Neural progenitor cell (in vitro differentiated cells): ENCODE measurements around the gene MAOB. TPM values are rescaled to one million over a fixed set of nuclear protein-coding genes. Genes with fewer than 3 reads are reported as not detected.

Experiments
- DNase-seq: peaks from one replicate; pipeline ENCODE4 v3.0.0-alpha.2; 2016; ENCODE audit warnings: low spot score
- H2AFZ ChIP-seq: fragments of 200-600 bp; sonication (generic); replicated peaks from 2 replicates; pipeline ENCODE4 v1.6.1; 2016; ENCODE audit warnings: antibody characterized with exemption
- H3F3A ChIP-seq: fragments of 200-600 bp; sonication (generic); 2 replicates; pipeline ENCODE4 v1.6.1; 2016; ENCODE audit warnings: antibody characterized with exemption, low read depth
- H3K27ac ChIP-seq: fragments of 200-600 bp; sonication (generic); 2 replicates; pipeline ENCODE4 v1.5.1; 2016; ENCODE audit warnings: mild to moderate bottlenecking
- H3K27me3 ChIP-seq: fragments of 200-600 bp; sonication (generic); 2 replicates; pipeline ENCODE4 v1.6.1; 2016; ENCODE audit warnings: mild to moderate bottlenecking, moderate library complexity
- H3K36me3 ChIP-seq: fragments of 200-600 bp; sonication (generic); 2 replicates; pipeline ENCODE4 v1.5.1; 2016
- H3K4me1 ChIP-seq: fragments of 200-600 bp; sonication (generic); 2 replicates; pipeline ENCODE4 v1.6.1; 2016; ENCODE audit warnings: mixed run types
- H3K4me2 ChIP-seq: fragments of 200-600 bp; sonication (generic); 2 replicates; pipeline ENCODE4 v1.6.1; 2016
- H3K4me3 ChIP-seq: fragments of 200-600 bp; sonication (generic); 2 replicates; pipeline ENCODE4 v1.5.1; 2016
- H3K79me2 ChIP-seq: fragments of 200-600 bp; sonication (generic); 2 replicates; pipeline ENCODE4 v1.6.1; 2016; ENCODE audit warnings: low read depth
- H3K9ac ChIP-seq: fragments of 200-600 bp; sonication (generic); 2 replicates; pipeline ENCODE4 v1.6.1; 2016
- H3K9me3 ChIP-seq: fragments of 200-600 bp; sonication (generic); 2 replicates; pipeline ENCODE4 v1.5.1; 2016; ENCODE audit warnings: low read depth
- H4K20me1 ChIP-seq: fragments of 200-600 bp; sonication (generic); 2 replicates; pipeline ENCODE4 v1.6.1; 2016; ENCODE audit warnings: low read depth
- H3K27ac Mint-ChIP-seq: 3 replicates; pipeline ENCODE4 v1.8.0; 2021; ENCODE audit warnings: mixed read lengths
- H3K27me3 Mint-ChIP-seq: 2 replicates; pipeline ENCODE4 v1.8.0; 2022; ENCODE audit warnings: low read depth, mild to moderate bottlenecking, inconsistent platforms, moderate library complexity, mixed read lengths; ENCODE audit not compliant: insufficient read depth
- H3K36me3 Mint-ChIP-seq: 3 replicates; pipeline ENCODE4 v1.8.0; 2021; ENCODE audit warnings: mixed read lengths
- H3K4me1 Mint-ChIP-seq: 3 replicates; pipeline ENCODE4 v1.8.0; 2021; ENCODE audit warnings: mixed read lengths
- H3K4me3 Mint-ChIP-seq: 3 replicates; pipeline ENCODE4 v1.8.0; 2021; ENCODE audit warnings: mild to moderate bottlenecking, moderate library complexity, mixed read lengths
- H3K9me3 Mint-ChIP-seq: 3 replicates; pipeline ENCODE4 v1.8.0; 2020; ENCODE audit warnings: mixed read lengths
- CTCF ChIP-seq: fragments of 200-600 bp; sonication (generic); IDR thresholded peaks from 2 replicates; pipeline ENCODE4 v1.5.1; 2017; ENCODE audit warnings: antibody characterized with exemption, mild to moderate bottlenecking
- EZH2 ChIP-seq: fragments of 200-600 bp; sonication (generic); IDR thresholded peaks from 2 replicates; pipeline ENCODE4 v1.6.1; 2017; ENCODE audit warnings: antibody characterized with exemption, mild to moderate bottlenecking, moderate library complexity
- EZH2phosphoT487 ChIP-seq: fragments of 200-600 bp; sonication (generic); IDR thresholded peaks from 2 replicates; pipeline ENCODE4 v1.6.1; 2017; ENCODE audit warnings: antibody characterized with exemption
- total RNA-seq: library from RNA; depleted of rRNA; stranded (reverse); fragments of >200 nt; gene quantifications from 2 replicates; pipeline ENCODE4 v1.2.3, GENCODE V29; 2015; ENCODE audit warnings: low replicate concordance

The MAOB gene
- total RNA-seq, 1 donor from 2014 or later = 1.5 TPM

GRCh38 chrX:43743100-43743822 is 139.0 kb downstream of the MAOB start:
- Mint-ChIP-seq H3K27ac (peak overlapping the region; percentile 42), H3K4me3 (no peak overlapping the region), H3K36me3 (no peaks in the 10 kb centered on the region), H3K4me1 (no peaks in the 10 kb centered on the region), H3K9me3 (peaks cover 6% of the 10 kb centered on the region), H3K27me3 (peaks cover 2% of the 10 kb centered on the region)
- no peak for TF ChIP-seq EZH2
- TF ChIP-seq CTCF = no peak
- no peak for TF ChIP-seq EZH2phosphoT487
- H3K4me2 ChIP-seq = no peak overlapping the region
- H3K9me3 ChIP-seq = no peaks in the 10 kb centered on the region
- no peak for DNase-seq
- H3K36me3 ChIP-seq = no peaks in the 10 kb centered on the region
- H3K79me2 ChIP-seq = no peaks in the 10 kb centered on the region
- H4K20me1 ChIP-seq = no peaks in the 10 kb centered on the region
- no peak overlapping the region for H2AFZ ChIP-seq
- H3K4me1 ChIP-seq = no peaks in the 10 kb centered on the region
- H3K27ac ChIP-seq = no peak overlapping the region
- H3F3A ChIP-seq = no peaks in the 10 kb centered on the region
- H3K27me3 ChIP-seq = no peaks in the 10 kb centered on the region
- H3K4me3 ChIP-seq = no peak overlapping the region
- H3K9ac ChIP-seq = no peak overlapping the region

GRCh38 chrX:43741843-43742573 is 140.2 kb downstream of the MAOB start:
- Histone ChIP-seq H2AFZ (no peak overlapping the region), H3K9ac (no peak overlapping the region), H3K79me2 (no peaks in the 10 kb centered on the region), H3K27ac (no peak overlapping the region), H3F3A (no peaks in the 10 kb centered on the region), H3K9me3 (no peaks in the 10 kb centered on the region), H3K4me2 (no peak overlapping the region), H4K20me1 (no peaks in the 10 kb centered on the region), H3K4me1 (no peaks in the 10 kb centered on the region), H3K4me3 (no peak overlapping the region), H3K36me3 (no peaks in the 10 kb centered on the region), H3K27me3 (no peaks in the 10 kb centered on the region)
- Mint-ChIP-seq H3K4me3 (no peak overlapping the region), H3K36me3 (no peaks in the 10 kb centered on the region), H3K27me3 (peaks cover 2% of the 10 kb centered on the region), H3K27ac (no peak overlapping the region), H3K9me3 (peaks cover 6% of the 10 kb centered on the region), H3K4me1 (no peaks in the 10 kb centered on the region)
- no peak for DNase-seq
- TF ChIP-seq EZH2 = no peak
- no peak for TF ChIP-seq CTCF
- TF ChIP-seq EZH2phosphoT487 = no peak

DNA sequence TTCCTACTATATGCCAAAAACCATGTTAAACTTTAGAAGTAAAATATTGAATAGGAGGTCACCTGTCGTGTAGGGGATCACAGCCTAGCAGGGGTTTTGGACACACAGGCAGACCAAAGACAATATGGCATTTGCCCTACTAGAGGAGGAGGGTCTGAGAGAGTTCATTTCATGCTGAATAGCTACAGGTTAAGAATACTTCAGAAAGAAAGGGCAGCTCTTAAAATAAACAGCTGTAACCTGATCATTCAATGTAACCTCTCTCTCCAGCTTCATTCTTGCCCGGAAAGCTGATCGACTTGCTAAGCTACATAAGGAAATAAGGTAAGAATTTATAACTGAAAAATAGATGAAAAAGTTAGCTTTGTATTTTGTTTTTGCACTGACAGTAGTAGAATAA is 146.3 kb downstream of the MAOB start:
- peaks cover 6% of the 10 kb centered on the region for H3K4me1 Mint-ChIP-seq
- Histone ChIP-seq H3K36me3 (no peaks in the 10 kb centered on the region), H3K4me2 (peak overlapping the region; percentile 38), H3K27ac (no peak overlapping the region), H3K9me3 (no peaks in the 10 kb centered on the region), H3K4me1 (peaks cover 8% of the 10 kb centered on the region), H4K20me1 (no peaks in the 10 kb centered on the region), H2AFZ (no peak overlapping the region), H3K27me3 (no peaks in the 10 kb centered on the region), H3K4me3 (no peak overlapping the region), H3K9ac (no peak overlapping the region), H3K79me2 (no peaks in the 10 kb centered on the region), H3F3A (no peaks in the 10 kb centered on the region)
- H3K27ac Mint-ChIP-seq = no peak overlapping the region
- DNase-seq = no peak
- no peak overlapping the region for H3K4me3 Mint-ChIP-seq
- TF ChIP-seq CTCF (no peak), EZH2phosphoT487 (no peak), EZH2 (no peak)
- peaks cover 2% of the 10 kb centered on the region for H3K27me3 Mint-ChIP-seq
- no peaks in the 10 kb centered on the region for H3K9me3 Mint-ChIP-seq
- H3K36me3 Mint-ChIP-seq = no peaks in the 10 kb centered on the region
